LNCaP clone FGC (cell line): ENCODE data around the gene PPP3CA.

Experiments used
- DNase-seq: peaks from one replicate; pipeline ENCODE4 v3.0.0-alpha.2; 2011; ENCODE audit warnings: low read depth
- H3K4me3 ChIP-seq: 2 replicates; pipeline ENCODE4 v1.5.1; 2011; ENCODE audit warnings: mild to moderate bottlenecking, low read depth, low read length, control low read depth
- TF ChIP-seq, protein P1 (sequence below): IDR thresholded peaks from 2 replicates; pipeline ENCODE4 v1.5.1; 2012; ENCODE audit warnings: mild to moderate bottlenecking; ENCODE audit not compliant: control insufficient read depth, insufficient read depth; ENCODE audit errors: extremely low read depth

PPP3CA gene

GRCh38 chr4:101128473-101128872 lies 218.9 kb downstream of the PPP3CA start:
- TF ChIP-seq, protein P1, sequence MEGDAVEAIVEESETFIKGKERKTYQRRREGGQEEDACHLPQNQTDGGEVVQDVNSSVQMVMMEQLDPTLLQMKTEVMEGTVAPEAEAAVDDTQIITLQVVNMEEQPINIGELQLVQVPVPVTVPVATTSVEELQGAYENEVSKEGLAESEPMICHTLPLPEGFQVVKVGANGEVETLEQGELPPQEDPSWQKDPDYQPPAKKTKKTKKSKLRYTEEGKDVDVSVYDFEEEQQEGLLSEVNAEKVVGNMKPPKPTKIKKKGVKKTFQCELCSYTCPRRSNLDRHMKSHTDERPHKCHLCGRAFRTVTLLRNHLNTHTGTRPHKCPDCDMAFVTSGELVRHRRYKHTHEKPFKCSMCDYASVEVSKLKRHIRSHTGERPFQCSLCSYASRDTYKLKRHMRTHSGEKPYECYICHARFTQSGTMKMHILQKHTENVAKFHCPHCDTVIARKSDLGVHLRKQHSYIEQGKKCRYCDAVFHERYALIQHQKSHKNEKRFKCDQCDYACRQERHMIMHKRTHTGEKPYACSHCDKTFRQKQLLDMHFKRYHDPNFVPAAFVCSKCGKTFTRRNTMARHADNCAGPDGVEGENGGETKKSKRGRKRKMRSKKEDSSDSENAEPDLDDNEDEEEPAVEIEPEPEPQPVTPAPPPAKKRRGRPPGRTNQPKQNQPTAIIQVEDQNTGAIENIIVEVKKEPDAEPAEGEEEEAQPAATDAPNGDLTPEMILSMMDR, result no peak
- DNase-seq, result no peak

GRCh38 chr4:101127176-101127790 lies 220.0 kb downstream of the PPP3CA start:
- TF ChIP-seq, protein P1, result no peak
- DNase-seq, result no peak
- no peak overlapping the region for H3K4me3 ChIP-seq

More at GRCh38 chr4:101128473-101128872, 218.9 kb downstream of the PPP3CA start:
- H3K4me3 ChIP-seq, result no peak overlapping the region

- H3K4me3 ChIP-seq, result no peak overlapping the region
- no peak for DNase-seq
- TF ChIP-seq, protein P1, result no peak
Observed at GRCh38 chr4:101126059-101126458, 221.3 kb downstream of the PPP3CA start.

- TF ChIP-seq, protein P1, result no peak
- no peak overlapping the region for H3K4me3 ChIP-seq
- DNase-seq, result no peak
Observed at GRCh38 chr4:101125045-101125942, 222.0 kb downstream of the PPP3CA start.

DNA sequence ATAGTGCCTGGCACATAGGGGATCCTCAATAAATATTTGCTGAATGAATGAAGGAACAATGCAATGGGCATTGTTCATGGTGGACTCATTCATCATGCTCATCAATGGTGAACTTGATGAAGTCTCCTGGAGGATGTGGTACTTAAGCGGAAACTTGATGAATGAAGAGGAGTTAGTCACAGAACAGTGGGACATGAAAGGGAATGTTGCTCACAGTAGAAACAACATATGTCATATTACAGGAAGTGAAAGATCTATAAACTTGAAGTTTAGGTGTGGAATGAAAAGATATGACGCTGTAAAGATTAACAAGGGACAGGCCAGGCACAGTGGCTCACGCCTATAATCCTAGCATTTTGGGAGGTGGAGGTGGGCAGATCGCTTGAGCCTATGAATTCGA lies 224.1 kb downstream of the PPP3CA start:
- TF ChIP-seq, protein P1, result no peak
- H3K4me3 ChIP-seq, result no peak overlapping the region
- DNase-seq, result no peak

GRCh38 chr4:101122019-101122418 lies 225.3 kb downstream of the PPP3CA start:
- H3K4me3 ChIP-seq, result no peak overlapping the region
- TF ChIP-seq, protein P1, result no peak
- DNase-seq, result no peak
